ENCODE results near the gene USP30.

Gene USP30, protein sequence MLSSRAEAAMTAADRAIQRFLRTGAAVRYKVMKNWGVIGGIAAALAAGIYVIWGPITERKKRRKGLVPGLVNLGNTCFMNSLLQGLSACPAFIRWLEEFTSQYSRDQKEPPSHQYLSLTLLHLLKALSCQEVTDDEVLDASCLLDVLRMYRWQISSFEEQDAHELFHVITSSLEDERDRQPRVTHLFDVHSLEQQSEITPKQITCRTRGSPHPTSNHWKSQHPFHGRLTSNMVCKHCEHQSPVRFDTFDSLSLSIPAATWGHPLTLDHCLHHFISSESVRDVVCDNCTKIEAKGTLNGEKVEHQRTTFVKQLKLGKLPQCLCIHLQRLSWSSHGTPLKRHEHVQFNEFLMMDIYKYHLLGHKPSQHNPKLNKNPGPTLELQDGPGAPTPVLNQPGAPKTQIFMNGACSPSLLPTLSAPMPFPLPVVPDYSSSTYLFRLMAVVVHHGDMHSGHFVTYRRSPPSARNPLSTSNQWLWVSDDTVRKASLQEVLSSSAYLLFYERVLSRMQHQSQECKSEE

DNA sequence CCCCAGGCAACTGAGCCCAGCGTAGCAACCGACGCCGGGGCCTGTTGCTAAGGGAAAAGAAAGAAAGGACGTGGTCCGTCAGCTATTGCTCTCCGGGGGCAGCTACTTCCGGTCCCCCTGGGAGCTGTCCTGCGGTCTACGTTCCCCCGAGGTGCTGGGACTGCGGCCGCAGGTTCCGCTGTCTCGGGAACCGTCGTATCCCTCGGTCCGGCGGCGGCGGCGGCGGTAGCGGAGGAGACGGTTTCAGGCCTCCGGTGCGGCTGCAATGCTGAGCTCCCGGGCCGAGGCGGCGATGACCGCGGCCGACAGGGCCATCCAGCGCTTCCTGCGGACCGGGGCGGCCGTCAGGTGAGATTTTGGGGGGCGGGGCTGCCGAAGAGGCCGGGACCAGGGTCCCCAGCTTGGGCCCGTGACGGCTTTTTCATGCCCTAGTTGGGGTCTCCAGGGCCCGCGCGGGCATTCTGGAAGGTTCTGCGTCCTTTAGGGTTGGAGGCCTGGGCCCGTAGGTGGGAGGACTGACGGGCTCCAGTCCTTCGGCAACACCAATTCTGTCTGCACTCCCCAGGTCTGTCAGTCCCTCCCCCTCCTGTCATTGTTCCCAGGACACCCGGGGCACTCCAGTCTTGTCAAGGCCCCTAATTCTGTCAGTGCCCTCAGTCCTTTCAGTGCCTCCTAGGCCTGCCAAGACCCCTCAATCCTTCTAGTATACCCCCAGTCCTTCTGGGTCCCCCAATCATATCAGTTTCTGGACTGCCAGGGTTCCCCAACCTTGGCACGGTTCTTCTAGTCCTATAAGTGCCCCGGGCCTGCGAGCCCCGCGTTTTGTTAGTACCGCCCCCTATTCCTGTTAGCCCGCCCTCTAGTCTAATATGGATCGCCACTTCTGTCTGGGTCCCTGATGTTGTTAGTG lies at the start of gene USP30:
Gene USP30, plus strand, starts transcription at position 163 of the 910 bp plus-strand sequence. Its CDS starts 103 bp downstream, at position 266.
- H3K4me3 ChIP-seq (ENCODE audit: low read length): peak within 1 kb of the TSS; percentile 93
- DNase-seq (ENCODE audit: low read depth): peak; percentile 45
- TF ChIP-seq, protein P1, sequence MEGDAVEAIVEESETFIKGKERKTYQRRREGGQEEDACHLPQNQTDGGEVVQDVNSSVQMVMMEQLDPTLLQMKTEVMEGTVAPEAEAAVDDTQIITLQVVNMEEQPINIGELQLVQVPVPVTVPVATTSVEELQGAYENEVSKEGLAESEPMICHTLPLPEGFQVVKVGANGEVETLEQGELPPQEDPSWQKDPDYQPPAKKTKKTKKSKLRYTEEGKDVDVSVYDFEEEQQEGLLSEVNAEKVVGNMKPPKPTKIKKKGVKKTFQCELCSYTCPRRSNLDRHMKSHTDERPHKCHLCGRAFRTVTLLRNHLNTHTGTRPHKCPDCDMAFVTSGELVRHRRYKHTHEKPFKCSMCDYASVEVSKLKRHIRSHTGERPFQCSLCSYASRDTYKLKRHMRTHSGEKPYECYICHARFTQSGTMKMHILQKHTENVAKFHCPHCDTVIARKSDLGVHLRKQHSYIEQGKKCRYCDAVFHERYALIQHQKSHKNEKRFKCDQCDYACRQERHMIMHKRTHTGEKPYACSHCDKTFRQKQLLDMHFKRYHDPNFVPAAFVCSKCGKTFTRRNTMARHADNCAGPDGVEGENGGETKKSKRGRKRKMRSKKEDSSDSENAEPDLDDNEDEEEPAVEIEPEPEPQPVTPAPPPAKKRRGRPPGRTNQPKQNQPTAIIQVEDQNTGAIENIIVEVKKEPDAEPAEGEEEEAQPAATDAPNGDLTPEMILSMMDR (conservative IDR thresholded peaks at IDR 0.05; ENCODE audit: low read depth, low read length): no peak

- no peak for DNase-seq (ENCODE audit: low read depth)
- TF ChIP-seq, protein P1 (conservative IDR thresholded peaks at IDR 0.05; ENCODE audit: low read depth, low read length): no peak
- H3K4me3 ChIP-seq (ENCODE audit: low read length): no peak overlapping the region
Measured at GRCh38 chr12:109004017-109004416, 48.4 kb upstream of the USP30 start.

DNA sequence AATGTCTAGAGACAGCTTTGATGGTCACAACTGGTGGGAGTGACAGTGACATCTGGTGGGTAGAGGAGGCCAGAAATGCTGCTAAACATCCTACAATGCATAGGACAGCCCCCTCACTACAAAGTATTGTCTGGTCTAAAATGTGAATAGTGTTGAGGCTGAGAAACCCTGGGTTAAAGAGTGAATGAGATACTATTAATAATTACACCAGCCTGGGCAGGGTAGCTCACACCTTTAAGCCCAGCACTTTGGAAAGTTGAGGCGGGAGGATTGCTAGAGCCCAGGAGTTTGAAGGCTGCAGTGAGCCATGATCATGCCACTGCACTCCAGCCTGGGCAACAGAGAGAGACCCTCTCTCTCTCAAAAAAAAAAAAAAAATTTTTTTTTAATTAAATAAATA lies 42.6 kb upstream of the USP30 start:
- TF ChIP-seq, protein P1 (conservative IDR thresholded peaks at IDR 0.05; ENCODE audit: low read depth, low read length): no peak
- no peak for DNase-seq (ENCODE audit: low read depth)
- H3K4me3 ChIP-seq (ENCODE audit: low read length): no peak overlapping the region

GRCh38 chr12:109010259-109010658 lies 42.1 kb upstream of the USP30 start:
- TF ChIP-seq, protein P1 (conservative IDR thresholded peaks at IDR 0.05; ENCODE audit: low read depth, low read length): no peak
- no peak for DNase-seq (ENCODE audit: low read depth)
- H3K4me3 ChIP-seq (ENCODE audit: low read length): no peak overlapping the region

- DNase-seq (ENCODE audit: low read depth): no peak
- H3K4me3 ChIP-seq (ENCODE audit: low read length): no peak overlapping the region
- TF ChIP-seq, protein P1 (conservative IDR thresholded peaks at IDR 0.05; ENCODE audit: low read depth, low read length): no peak
Measured at GRCh38 chr12:109014984-109015765, 37.2 kb upstream of the USP30 start.

- no peak overlapping the region for H3K4me3 ChIP-seq (ENCODE audit: low read length)
- TF ChIP-seq, protein P1 (conservative IDR thresholded peaks at IDR 0.05; ENCODE audit: low read depth, low read length): no peak
- no peak for DNase-seq (ENCODE audit: low read depth)
Measured at GRCh38 chr12:109016016-109016415, 36.4 kb upstream of the USP30 start.

Data from retinal pigment epithelial cell (primary cell).